GM19372 (cell line): ENCODE data around the gene ATXN7.
A peak's percentile ranks its signal among the peaks of the same experiment; 100 is the strongest.

ENCODE experiments used
- ATAC-seq: cut with Tn5 transposase; IDR thresholded peaks from one replicate; pipeline ENCODE4 v1.9.1; 2021; ENCODE audit warnings: mild to moderate bottlenecking, low read depth, moderate library complexity; ENCODE audit not compliant: unreplicated experiment

Gene ATXN7

DNA sequence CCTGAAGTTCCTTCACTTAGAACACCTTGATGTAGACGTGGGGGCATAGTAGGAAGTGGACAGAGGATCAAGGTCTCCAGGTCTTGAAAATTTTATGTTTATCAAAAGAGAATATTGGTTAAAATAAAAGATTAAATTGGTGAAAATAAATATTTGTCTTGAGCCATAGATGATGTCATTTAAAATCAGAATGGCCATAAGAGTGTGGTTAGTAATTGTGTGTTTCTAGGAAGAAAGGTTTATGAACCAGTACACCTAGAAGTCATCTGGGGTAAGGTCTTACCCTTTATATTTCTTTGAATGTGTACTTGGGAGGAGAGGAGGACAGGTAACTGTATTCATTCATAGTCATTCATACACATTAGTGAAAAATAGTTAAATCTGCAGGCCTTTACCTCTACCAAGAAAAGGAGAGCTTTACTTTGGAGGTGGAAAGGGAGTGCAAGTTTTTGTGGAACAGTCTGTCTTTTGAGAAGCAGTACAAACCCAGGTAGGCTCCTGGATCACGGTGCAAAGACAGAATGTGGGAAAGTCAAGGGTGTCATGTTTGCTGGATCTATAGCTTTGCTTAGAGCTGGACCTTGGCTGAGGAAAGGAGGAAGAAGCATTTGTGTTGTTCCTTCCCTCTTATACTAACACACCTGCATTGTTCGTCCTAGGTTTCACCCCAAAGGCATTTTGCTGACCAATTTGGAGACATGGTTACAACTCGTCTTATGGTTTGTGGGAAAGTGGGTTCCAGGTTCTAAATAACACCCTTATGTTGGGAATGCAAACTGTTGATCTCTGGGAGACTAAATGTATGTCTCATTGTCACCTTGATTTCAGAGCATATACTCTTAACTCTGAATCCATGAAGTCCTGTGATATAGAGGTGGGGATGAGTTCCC lies 42.3 kb downstream of the ATXN7 start:
- no peak for ATAC-seq

DNA sequence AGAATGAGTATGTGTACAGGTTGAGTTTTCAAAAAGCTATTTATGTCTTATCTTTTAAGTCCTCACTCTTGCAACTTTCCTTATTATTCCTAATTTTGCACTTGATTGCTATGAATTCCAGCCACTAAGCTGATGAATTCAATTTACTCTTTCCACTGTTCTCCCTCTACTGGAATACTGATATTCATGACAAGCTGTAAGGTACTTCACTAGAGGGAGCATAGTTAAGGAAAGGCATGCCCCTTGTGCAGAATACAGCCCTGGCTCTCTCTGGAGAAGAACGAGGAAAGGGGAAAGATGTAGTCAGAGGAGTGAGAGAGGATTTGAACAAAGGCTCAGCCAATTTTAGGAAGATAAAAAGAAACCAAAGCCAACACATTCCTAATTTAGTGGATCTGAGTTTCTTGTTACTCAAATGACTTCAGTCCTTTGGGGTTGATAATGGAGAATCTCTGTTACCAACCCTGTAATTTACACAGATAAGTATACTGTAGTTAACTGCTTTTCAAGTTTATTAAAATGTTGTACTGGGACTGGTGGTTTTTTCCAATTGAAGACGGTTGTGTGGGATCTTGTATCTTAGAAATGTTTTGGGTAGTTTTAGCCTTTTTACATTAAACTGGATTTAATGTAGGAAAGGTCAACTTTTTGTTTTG lies 44.5 kb downstream of the ATXN7 start:
- no peak for ATAC-seq

DNA sequence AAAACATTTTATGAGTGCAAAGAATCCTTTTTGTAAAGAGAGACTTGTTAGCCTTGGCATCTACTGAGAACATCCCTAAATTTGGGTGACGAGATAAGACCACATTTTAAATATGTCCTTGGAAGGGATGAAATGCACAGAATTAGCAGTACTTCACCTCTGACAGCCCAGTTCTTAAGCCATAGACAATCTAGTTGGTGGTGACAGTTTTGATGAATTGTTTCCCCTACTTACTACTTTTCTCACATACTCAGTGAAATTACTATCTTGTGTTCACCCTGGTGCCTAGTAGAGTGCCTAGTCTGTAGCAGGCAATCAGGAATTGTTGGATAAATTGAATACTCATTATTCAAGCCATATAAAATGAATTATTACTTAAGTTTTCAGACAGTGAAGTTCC lies 45.1 kb downstream of the ATXN7 start:
- ATAC-seq, result no peak

DNA sequence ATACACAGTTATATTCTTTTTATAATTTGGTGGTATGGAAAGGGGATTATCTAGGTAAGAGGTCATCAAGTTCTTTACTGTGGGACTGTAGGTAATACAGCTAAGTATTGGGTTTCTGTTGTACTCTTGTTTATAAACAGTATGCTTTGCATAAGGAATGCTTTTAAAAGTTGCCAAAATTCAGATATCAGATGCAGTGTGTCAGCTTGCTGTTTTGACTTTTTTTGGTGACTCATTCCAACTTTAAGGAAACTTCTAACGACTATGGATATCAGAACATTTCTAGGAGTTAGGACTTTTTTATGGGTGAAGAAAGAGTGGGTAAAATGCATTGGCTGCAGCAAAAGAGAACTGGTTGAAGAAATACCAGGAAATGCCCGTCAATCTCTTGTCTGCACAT lies 45.8 kb downstream of the ATXN7 start:
- no peak for ATAC-seq

DNA sequence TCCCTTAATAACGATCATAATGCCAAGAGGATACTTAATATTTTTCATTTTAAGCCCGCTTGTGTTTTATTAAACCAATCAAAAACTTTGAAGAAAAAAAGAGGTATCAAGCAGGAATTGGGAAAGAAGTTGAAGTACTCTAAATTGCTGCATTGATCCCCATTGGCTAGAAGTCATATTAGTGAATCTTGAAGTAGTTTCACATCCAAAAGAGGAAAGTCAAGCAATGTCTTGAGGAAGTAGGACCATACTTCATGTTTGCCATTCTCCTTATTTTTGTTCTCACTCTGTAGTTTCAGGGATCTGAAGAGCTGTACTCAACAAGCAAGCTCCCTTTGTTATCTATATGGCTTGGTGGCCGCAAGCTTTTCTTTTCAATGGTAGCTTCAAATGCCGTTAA lies 46.3 kb downstream of the ATXN7 start:
- no peak for ATAC-seq

DNA sequence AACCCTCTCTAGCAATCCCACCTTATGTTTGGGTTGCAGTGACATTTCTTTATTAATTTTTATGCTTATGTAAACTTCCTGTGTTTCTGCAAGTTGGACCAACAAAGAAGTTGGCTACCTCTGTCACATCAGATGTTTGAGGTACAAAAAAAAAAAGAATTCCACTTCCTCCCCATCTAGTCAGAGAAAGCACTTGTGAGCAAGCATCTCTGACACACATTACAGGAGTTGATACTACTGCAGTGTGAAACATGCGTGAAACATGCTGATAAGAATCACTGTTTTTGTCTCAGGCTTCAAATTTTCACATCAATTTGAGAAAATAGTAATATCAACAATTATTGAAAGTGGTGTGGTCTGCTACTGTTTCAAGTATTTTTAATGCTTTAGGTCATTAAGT lies 47.2 kb downstream of the ATXN7 start:
- no peak for ATAC-seq

DNA sequence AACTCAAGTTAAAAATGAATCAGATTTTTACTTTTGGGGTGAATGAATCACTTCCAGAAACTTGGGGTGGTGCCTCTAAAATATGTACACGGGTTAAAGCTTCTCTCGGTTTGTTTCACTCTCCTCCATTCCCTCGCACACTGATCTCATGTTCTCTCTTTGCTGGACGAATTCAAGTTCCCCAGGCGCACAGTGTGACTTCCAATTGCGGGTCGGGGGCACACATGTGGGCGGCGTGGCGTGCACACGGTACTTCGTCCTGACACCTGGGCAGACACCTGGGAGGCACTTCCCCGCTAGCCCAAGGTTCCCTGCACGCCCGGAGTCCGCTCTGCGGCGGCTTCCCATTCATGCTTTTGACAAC lies 47.8 kb downstream of the ATXN7 start:
- no peak for ATAC-seq

DNA sequence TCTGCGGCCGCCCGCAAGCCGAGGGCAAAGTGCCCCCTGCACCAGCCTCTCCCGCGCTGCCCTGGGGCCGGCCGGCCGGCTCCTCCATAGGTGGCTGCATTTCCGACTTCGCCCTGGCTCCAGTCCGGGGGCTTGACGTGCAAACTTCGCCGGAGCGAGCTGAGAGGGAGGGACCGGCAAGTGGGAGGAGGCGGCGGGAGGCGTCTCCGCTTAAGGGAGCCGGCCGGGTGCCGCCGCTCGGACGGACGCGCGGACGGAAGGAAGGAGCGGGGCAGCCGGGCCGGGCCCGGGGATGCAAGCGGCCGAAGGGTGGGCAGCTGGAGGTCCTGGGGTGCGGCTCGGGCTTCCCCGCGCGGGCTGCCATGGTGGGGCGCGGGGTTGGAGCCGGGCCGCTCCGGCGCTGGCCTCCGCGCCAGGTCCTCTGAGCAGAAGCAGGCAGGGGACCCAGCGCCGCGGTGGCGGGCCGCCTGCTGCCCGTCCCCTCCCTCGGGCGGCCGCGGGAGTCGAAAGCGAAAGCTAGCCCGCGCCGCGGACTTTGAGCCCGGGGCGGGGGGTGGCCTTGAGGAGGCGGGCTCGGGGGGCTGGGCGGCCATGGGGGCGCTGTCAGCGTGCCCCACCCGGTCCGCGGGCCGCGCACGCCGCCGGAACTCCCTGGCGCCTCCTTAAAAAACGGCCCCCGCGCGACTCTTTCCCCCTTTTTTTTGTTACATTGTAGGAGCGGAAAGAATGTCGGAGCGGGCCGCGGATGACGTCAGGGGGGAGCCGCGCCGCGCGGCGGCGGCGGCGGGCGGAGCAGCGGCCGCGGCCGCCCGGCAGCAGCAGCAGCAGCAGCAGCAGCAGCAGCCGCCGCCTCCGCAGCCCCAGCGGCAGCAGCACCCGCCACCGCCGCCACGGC lies 48.5 kb downstream of the ATXN7 start, which contains the start of gene SCAANT1:
Gene SCAANT1 (minus strand): TSS at position 511 of the 895 bp plus-strand sequence.
- peak; percentile 71 for ATAC-seq

DNA sequence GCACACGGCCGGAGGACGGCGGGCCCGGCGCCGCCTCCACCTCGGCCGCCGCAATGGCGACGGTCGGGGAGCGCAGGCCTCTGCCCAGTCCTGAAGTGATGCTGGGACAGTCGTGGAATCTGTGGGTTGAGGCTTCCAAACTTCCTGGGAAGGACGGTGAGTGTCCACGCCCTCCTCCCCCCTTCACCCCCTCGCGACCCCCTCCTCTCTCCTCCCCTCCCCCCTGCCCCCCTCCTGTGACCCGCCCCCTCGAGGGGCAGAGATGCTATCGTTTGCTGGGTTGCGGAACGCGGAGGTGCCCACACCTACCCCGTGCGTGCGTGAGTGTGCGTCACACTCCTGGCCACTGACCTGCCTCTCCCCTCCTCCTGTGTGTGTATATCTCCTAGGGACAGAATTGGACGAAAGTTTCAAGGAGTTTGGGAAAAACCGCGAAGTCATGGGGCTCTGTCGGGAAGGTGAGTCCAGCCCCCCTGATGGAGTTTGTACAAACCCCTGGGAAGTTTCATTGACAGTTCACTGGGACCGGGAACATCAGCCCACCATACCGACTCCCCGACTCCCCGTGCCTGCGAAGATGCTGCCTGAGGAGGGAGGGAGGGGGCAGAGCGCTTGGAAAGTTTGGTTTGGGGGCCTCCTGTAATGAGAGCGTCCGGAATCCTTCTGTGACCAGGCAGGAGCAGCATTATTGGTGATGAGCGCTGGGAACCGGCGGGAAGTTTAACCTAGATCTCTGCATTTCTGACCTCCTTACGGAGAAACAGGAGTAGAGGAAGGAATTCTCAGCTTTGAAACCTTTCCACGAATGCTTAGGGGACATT lies 49.3 kb downstream of the ATXN7 start:
- ATAC-seq, result peak; percentile 25

DNA sequence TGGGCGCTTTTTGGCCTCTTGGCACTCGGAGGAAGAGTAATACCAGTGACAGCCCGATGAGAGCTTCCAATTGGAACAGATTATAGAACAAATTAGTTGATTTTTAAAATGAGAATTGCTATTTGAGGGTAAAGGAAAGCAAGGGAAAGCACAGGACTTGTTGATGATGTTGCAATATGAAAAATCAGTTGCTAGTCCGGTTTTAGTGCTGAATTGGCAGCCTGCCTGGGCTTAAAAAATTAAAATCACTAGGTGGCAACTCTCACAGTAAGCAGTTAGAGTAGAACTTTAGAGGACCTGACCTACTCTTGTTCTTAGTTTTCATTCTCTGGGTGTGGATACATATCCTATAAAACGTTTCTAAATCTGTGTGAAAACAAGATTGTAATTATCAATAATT lies 50.6 kb downstream of the ATXN7 start:
- no peak for ATAC-seq

DNA sequence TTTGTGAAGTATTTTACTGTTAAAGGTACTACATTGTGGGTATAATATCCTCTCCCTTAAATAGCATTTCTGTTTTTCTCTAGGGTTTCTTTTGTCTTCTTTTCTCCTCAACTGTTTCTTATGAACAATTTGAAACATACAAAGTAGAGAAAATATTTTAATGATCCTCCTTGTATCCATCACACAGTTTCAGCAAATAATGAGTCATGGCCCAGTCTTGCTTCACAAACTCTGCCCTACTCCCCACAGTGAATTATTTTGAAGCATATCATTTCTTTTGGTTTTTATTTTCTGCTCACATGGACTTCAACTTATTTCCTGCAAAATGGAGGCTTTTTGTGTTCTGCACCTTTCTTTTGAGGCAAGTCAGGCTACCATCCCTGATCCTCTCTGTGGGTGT lies 54.7 kb downstream of the ATXN7 start:
- no peak for ATAC-seq

DNA sequence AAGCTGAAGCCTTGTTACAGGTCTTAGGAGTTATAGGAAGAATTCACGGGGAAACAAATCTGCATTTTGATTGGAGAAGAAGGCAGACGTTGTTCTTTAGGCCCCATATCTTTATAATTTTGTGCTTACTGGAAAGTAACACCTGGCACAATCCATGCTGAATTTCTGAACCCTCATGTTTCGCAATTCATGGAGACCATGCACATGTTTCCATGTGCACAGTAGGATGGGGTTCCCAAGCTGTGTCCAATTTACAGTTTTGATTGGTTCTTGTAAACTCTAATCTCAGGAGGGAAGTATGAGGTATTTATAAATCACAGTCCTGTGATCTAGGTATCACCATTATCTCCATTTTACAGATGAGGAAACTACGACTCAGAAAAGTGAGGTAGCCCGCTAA lies 56.3 kb downstream of the ATXN7 start:
- ATAC-seq, result no peak

DNA sequence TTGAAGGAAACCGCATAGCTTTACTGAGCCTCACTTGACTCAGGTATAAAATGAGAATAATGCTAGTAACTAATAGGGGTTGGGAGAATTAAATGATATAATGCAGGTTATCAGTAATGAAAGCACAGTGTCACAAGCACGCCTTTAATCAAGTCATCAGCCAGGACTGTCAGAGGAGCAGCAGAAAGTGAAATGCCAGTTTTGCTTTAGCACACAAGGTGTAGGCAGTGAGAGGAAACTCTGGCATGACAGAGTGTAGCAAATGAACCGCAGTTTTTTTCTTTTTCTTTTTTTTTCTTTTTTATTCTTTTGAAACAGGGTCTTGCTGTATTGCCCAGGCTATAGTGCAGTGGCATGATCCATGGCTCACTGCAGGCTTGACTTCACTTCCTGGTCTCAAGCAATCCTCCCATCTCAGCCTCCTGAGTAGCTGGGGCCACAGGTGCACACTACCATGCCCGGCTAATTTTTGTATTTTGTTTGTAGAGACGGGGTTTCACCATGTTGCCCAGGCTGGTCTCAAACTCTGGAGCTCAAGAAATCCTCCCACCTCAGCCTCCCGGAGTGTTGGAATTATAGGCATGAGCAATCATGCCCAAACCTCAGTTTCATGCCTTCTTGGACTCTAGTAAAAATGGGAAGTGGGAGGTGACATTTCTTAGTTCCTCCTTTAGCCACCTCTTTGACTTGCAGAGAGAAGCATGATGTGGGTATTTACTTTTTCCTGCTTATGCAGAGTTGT lies 58.2 kb downstream of the ATXN7 start:
- ATAC-seq, result peak; percentile 74

DNA sequence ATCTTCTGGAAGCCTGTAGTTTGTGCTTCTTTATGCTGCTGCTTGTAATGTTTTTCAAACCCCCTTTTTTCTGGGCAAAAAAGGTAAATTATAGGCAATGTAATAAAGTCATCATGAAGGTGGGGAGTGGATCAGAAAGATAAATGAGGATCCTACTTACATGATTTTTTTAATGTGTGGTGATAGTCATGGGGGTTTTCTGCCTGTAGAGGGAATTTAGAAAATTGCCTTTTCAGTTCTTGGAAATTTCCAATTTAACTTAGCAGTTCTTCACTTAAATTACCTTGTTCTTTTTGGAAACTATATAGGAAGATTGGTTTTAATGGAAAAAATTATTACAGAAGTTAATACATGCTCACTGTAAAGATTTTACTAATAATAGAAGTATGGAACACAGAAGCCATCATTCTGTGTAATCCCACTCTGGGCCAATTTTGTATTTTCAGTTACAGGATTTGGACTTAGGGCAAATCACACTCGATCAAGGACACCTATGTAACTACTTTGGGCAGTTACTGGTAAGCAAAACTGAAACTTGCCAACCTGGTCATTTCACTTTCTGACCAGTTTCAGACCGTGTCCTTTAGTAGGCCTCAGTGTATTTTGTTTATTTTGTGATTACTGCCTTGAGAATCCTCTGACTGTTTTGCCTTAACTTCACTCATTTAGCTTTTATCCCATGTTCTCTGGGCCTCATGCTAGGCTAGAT lies 59.0 kb downstream of the ATXN7 start:
- peak; percentile 1 for ATAC-seq

DNA sequence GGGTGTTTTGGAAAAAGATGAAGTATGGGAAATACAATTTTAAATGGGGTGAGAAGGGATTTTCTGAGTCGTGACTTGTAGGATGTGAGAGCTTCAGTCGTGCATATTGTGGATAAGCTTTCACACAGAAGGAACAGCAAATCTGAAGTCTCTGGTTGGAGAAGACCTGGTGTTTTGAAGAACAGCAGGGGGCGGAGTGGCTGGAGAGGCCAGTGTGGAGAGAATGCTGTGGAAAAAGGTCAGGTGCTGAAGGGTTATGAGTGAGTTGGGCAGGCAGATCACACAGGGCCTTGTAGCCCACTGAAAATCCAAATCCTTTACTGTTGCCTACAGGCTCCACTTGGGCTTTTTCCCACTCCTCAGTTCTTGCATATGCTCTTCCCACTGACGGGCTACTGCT lies 62.6 kb downstream of the ATXN7 start:
- no peak for ATAC-seq

DNA sequence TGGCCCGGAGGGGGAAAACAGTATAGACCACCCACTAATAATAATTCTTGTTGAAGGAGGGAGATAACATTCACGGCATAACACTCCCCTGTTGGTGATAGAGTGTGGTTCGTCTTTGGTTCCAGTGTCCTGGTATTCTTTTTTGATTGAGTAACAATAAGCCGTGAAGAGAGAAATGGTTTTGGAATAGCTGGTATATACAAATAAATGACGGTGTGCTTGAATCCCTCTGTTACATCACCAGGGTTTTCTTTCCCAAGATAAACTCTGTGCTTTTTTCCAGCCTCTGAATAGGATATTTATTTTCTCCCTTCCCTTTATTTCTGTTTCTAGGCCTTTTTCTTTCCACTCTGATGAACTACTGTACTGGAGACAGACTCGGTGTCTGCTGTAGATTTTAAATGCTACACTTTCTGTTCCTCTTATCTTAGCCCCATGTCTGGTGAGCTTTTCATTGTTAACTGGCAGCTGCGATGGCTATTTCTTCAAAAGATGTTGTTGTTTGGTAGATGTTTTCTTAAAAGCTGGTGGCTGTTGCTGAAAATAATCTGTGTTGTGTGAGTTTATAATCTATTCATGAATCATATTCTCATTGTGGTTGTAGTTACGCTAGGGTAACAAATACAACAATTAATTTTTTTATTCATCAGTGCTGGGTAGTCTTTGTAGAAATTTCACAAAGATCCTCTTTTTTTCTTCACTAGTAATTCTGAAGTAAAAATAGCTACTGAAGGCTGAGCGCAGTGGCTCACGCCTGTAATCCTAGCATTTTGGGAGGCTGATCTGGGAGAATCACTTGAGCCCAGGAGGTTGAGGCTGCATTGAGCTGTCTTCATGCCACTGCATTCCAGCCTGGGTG lies 64.0 kb downstream of the ATXN7 start:
- peak; percentile 81 for ATAC-seq

DNA sequence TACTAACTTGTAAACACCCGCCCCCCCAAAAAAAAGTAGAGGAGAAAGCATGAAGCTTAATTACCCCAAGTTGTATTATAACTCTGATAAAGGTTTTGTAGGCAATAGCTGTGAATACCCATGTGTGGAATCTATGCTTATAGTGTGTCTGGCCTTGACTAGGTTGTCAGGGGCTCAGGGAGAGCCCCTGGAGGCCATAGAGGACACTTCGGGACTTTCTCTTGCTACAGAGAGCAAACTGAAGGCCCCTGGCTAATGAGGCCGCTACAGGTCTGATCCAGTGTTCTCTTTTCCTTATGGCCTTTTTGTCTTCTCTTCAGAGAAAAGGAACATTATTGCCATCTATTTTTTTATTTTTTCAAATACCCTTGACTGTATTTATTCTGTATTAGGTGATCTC lies 67.6 kb downstream of the ATXN7 start:
- ATAC-seq, result no peak
